SK-N-SH (cell line): ENCODE data around the gene EIF5B. TPM values are rescaled to one million over a fixed set of nuclear protein-coding genes. Genes with fewer than 3 reads are reported as not detected.

Source experiments
- CTCF ChIA-PET: fragments of 300-600, 350-600 bp; formaldehyde crosslinking; extraction: SDS; loops from one replicate; lab custom pipeline; 2021; lab: Yijun Ruan, JAX
- POLR2A ChIA-PET: fragments of 350-600 bp; sonication (Branson Sonifier 250); formaldehyde crosslinking; extraction: SDS; loops from one replicate; lab custom pipeline; 2020; ENCODE audit warnings: antibody characterized with exemption, inconsistent platforms; lab: Yijun Ruan, JAX
- DNase-seq: peaks from one replicate; pipeline ENCODE4 v3.0.0; 2012
- H2AFZ ChIP-seq: fragments of 200-600 bp; sonication (generic); 2 replicates; pipeline ENCODE4 v1.8.1; 2016; ENCODE audit warnings: antibody characterized with exemption, mild to moderate bottlenecking, low read depth
- H3F3A ChIP-seq: fragments of 200-600 bp; sonication (generic); replicated peaks from 2 replicates; pipeline ENCODE3; 2016; ENCODE audit warnings: antibody characterized with exemption, mild to moderate bottlenecking; ENCODE audit not compliant: insufficient read depth
- H3K27ac ChIP-seq, 2 experiments: fragments of 200-500 bp in 1 of 2; fragments of 200-600 bp in 1 of 2; sonication (Bioruptor generic) in 1 of 2; sonication (generic), shearing (Covaris generic) in 1 of 2; 2 replicates each; pipeline versions ENCODE4 v1.5.1 to v1.6.1; 2014 to 2016; ENCODE audit warnings: low read depth in 2 of 2, inconsistent platforms in 1 of 2, low read length in 1 of 2, mild to moderate bottlenecking in 1 of 2, mixed read lengths in 1 of 2
- H3K27me3 ChIP-seq: fragments of 200-600 bp; sonication (generic), shearing (Covaris generic); 2 replicates; pipeline ENCODE4 v1.6.1; 2016; ENCODE audit warnings: mixed run types; ENCODE audit not compliant: insufficient read depth
- H3K36me3 ChIP-seq, 2 experiments: fragments of 200-500 bp in 1 of 2; fragments of 200-600 bp in 1 of 2; sonication (Bioruptor generic) in 1 of 2; sonication (generic) in 1 of 2; replicated peaks in 1 of 2; 2 replicates each; pipeline versions ENCODE3 to v1.5.1; 2014 to 2016; ENCODE audit warnings: low read length in 1 of 2, mild to moderate bottlenecking in 1 of 2; ENCODE audit not compliant: insufficient read depth in 2 of 2, control insufficient read depth in 1 of 2
- H3K4me1 ChIP-seq, 2 experiments: fragments of 200-500 bp in 1 of 2; fragments of 200-600 bp in 1 of 2; sonication (Bioruptor generic) in 1 of 2; sonication (generic), shearing (Covaris generic) in 1 of 2; 2 replicates each; pipeline versions ENCODE4 v1.5.1 to v1.6.1; 2014 to 2016; ENCODE audit warnings: low read depth in 1 of 2, low read length in 1 of 2, mixed run types in 1 of 2; ENCODE audit not compliant: insufficient read depth in 2 of 2, control insufficient read depth in 1 of 2
- H3K4me2 ChIP-seq: fragments of 200-600 bp; sonication (generic), shearing (Covaris generic); 2 replicates; pipeline ENCODE4 v1.6.1; 2017; ENCODE audit warnings: mixed run types
- H3K4me3 ChIP-seq, 2 experiments: fragments of 200-500 bp in 1 of 2; fragments of 200-600 bp in 1 of 2; sonication (Bioruptor generic) in 1 of 2; sonication (generic), shearing (Covaris generic) in 1 of 2; 2 replicates each; pipeline versions ENCODE4 v1.5.1 to v1.8.1; 2014 to 2016; ENCODE audit warnings: low read depth in 2 of 2, inconsistent platforms in 1 of 2, low read length in 1 of 2, mild to moderate bottlenecking in 1 of 2, mixed read lengths in 1 of 2, moderate library complexity in 1 of 2
- H3K79me2 ChIP-seq: fragments of 200-600 bp; sonication (generic); 2 replicates; pipeline ENCODE4 v1.8.1; 2017; ENCODE audit warnings: mild to moderate bottlenecking; ENCODE audit not compliant: insufficient read depth
- H3K9ac ChIP-seq: fragments of 200-600 bp; sonication (generic); 2 replicates; pipeline ENCODE4 v1.6.1; 2017; ENCODE audit warnings: mixed run types
- H3K9me2 ChIP-seq: fragments of 200-600 bp; sonication (generic); 2 replicates; pipeline ENCODE4 v1.6.1; 2017; ENCODE audit warnings: mixed run types
- H3K9me3 ChIP-seq: fragments of 200-600 bp; sonication (generic); 2 replicates; pipeline ENCODE4 v1.6.1; 2017; ENCODE audit warnings: mixed run types, mild to moderate bottlenecking, moderate library complexity
- H4K20me1 ChIP-seq: fragments of 200-600 bp; sonication (generic); 2 replicates; pipeline ENCODE4 v1.6.1; 2017; ENCODE audit warnings: mild to moderate bottlenecking, mixed run types; ENCODE audit not compliant: insufficient read depth
- CHD2 ChIP-seq: fragments of 150-350 bp; IDR thresholded peaks from 2 replicates; pipeline ENCODE4 v1.6.1; 2018; ENCODE audit warnings: low read length; ENCODE audit not compliant: partially characterized antibody
- EP300 ChIP-seq, 2 experiments: IDR thresholded peaks; 2 replicates each; pipeline versions ENCODE4 v1.4.0 to v1.6.1; 2012; ENCODE audit warnings: borderline replicate concordance in 1 of 2, low read depth in 1 of 2, low read length in 1 of 2
- FOSL2 ChIP-seq: IDR thresholded peaks from 2 replicates; pipeline ENCODE4 v1.4.0; 2012; ENCODE audit warnings: low read depth, mild to moderate bottlenecking, moderate library complexity, borderline replicate concordance
- FOXM1 ChIP-seq: IDR thresholded peaks from 2 replicates; pipeline ENCODE4 v1.4.0; 2012; ENCODE audit warnings: low read depth, mild to moderate bottlenecking
- GABPA ChIP-seq: IDR thresholded peaks from 2 replicates; pipeline ENCODE4 v1.4.0; 2012; ENCODE audit warnings: low read depth, mild to moderate bottlenecking
- GATA2 ChIP-seq: sonication (generic); formaldehyde crosslinking; IDR thresholded peaks from 2 replicates; pipeline ENCODE4 v1.5.0; 2020; ENCODE audit warnings: mild to moderate bottlenecking, missing genetic modification reagents
- IRF3 ChIP-seq: fragments of 150-350 bp; IDR thresholded peaks from 2 replicates; pipeline ENCODE4 v1.6.1; 2016; ENCODE audit warnings: mild to moderate bottlenecking, low read depth, low read length
- JUND ChIP-seq: IDR thresholded peaks from 2 replicates; pipeline ENCODE4 v1.4.0; 2012
- MAX ChIP-seq: IDR thresholded peaks from 2 replicates; pipeline ENCODE4 v1.4.0; 2012; ENCODE audit warnings: low read depth
- MEF2A ChIP-seq: IDR thresholded peaks from 2 replicates; pipeline ENCODE4 v1.4.0; 2012; ENCODE audit warnings: low read depth, borderline replicate concordance
- NFIC ChIP-seq: IDR thresholded peaks from 2 replicates; pipeline ENCODE4 v1.4.0; 2012; ENCODE audit warnings: borderline replicate concordance
- NRF1 ChIP-seq: IDR thresholded peaks from 2 replicates; pipeline ENCODE4 v1.6.1; 2012; ENCODE audit warnings: low read depth, mild to moderate bottlenecking, low read length
- PBX3 ChIP-seq: IDR thresholded peaks from 2 replicates; pipeline ENCODE4; 2012
- POLR2AphosphoS5 ChIP-seq: IDR thresholded peaks from 2 replicates; pipeline ENCODE4 v1.6.1; 2012; ENCODE audit warnings: low read depth, low read length
- RAD21 ChIP-seq: IDR thresholded peaks from 2 replicates; pipeline ENCODE4 v1.6.1; 2012; ENCODE audit warnings: mild to moderate bottlenecking, low read length
- RCOR1 ChIP-seq: fragments of 150-350 bp; IDR thresholded peaks from 2 replicates; pipeline ENCODE4 v1.6.1; 2017; ENCODE audit warnings: antibody characterized with exemption, low read length
- RFX5 ChIP-seq: IDR thresholded peaks from 2 replicates; pipeline ENCODE4 v1.6.1; 2012; ENCODE audit warnings: mild to moderate bottlenecking, improper control_type of control experiment, low read length
- RXRA ChIP-seq: IDR thresholded peaks from 2 replicates; pipeline ENCODE4 v1.4.0; 2012; ENCODE audit warnings: low read depth, mild to moderate bottlenecking, borderline replicate concordance
- SIN3A ChIP-seq: IDR thresholded peaks from 2 replicates; pipeline ENCODE4 v1.6.1; 2012; ENCODE audit warnings: low read depth, mild to moderate bottlenecking, low read length, moderate library complexity, borderline replicate concordance
- SMC3 ChIP-seq: IDR thresholded peaks from 2 replicates; pipeline ENCODE4 v1.6.1; 2012; ENCODE audit warnings: low read depth, low read length, improper control_type of control experiment
- TAF1 ChIP-seq: IDR thresholded peaks from 2 replicates; pipeline ENCODE4 v1.6.1; 2012; ENCODE audit warnings: low read depth, mild to moderate bottlenecking, low read length, moderate library complexity, borderline replicate concordance
- TEAD4 ChIP-seq: IDR thresholded peaks from 2 replicates; pipeline ENCODE4 v1.4.0; 2012; ENCODE audit warnings: mild to moderate bottlenecking, borderline replicate concordance; ENCODE audit not compliant: insufficient read depth
- USF1 ChIP-seq: IDR thresholded peaks from 2 replicates; pipeline ENCODE4 v1.4.0; 2012; ENCODE audit warnings: low read depth, borderline replicate concordance
- USF2 ChIP-seq: fragments of 150-350 bp; IDR thresholded peaks from 2 replicates; pipeline ENCODE4 v1.6.1; 2017; ENCODE audit warnings: antibody characterized with exemption, low read length, low read depth, borderline replicate concordance
- YY1 ChIP-seq: IDR thresholded peaks from 2 replicates; pipeline ENCODE4 v1.4.0; 2012; ENCODE audit warnings: low read depth, mild to moderate bottlenecking
- WGBS: methylation state at CpG from one replicate; pipeline ENCODE4 v1.1.6; 2017; ENCODE audit warnings: low lambda C conversion rate; 5-methylcytosine and 5-hydroxymethylcytosine counted together
- polyA plus RNA-seq, 3 experiments: library from polyadenylated mRNA; depleted of rRNA; stranded (reverse); fragments of >200 nt; gene quantifications; 2 replicates each; pipeline ENCODE4 v1.2.3, GENCODE V29; 2012

The EIF5B gene
- polyA plus RNA-seq, 1 of the 3 experiments (the other 2 are of a cell fraction) = 9.8 TPM

- Histone ChIP-seq H3K4me2 (no peak overlapping the region), H3K27me3 (no peaks in the 10 kb centered on the region), H3K9me2 (no peaks in the 10 kb centered on the region), H3K79me2 (peaks cover 6% of the 10 kb centered on the region; the same call in 1 of the 2 replicates), H2AFZ (no peak overlapping the region), H3K27ac (no peak overlapping the region), H4K20me1 (no peaks in the 10 kb centered on the region), H3K9me3 (0 out of 2 replicates have a peak, but pooled peaks cover 6% of the 10 kb centered on the region), H3K9ac (no peak overlapping the region), H3K4me1 (no peaks in the 10 kb centered on the region), H3K4me3 (no peak overlapping the region), H3K36me3 (peaks cover 78 to 82% of the 10 kb centered on the region in 2 experiments), H3F3A (no peaks in the 10 kb centered on the region)
- POLR2A ChIA-PET = no interaction called here
- 96% methylated on average over 7 of the region's 7 CpGs for WGBS
- TF ChIP-seq YY1 = no peak
- TF ChIP-seq GABPA = no peak
- no peak for TF ChIP-seq RFX5
- TF ChIP-seq CHD2 = no peak
- TF ChIP-seq RAD21 = no peak
- TF ChIP-seq FOXM1 = no peak
- TF ChIP-seq SIN3A = no peak
- no peak for TF ChIP-seq RXRA
- TF ChIP-seq IRF3 = no peak
- no peak for TF ChIP-seq EP300 (IDR thresholded peaks at IDR 0.05; ENCODE audit: borderline replicate concordance in 1 of 2, low read depth in 1 of 2, low read length in 1 of 2)
- TF ChIP-seq RCOR1 = no peak
- TF ChIP-seq NRF1 = no peak
- CTCF ChIA-PET = no interaction called here
- no peak for DNase-seq
Measured at GRCh38 chr2:99376254-99376864, 39.2 kb downstream of the EIF5B start.

GRCh38 chr2:99377879-99378278 is 40.7 kb downstream of the EIF5B start:
- H2AFZ ChIP-seq = no peak overlapping the region
- H3K4me1 ChIP-seq = no peaks in the 10 kb centered on the region
- H3K27ac ChIP-seq = no peak overlapping the region
- no peak overlapping the region for H3K9ac ChIP-seq
- no peaks in the 10 kb centered on the region for H3K9me2 ChIP-seq
- 91% methylated on average over 1 of the region's 1 CpG for WGBS
- no peak for TF ChIP-seq TAF1
- TF ChIP-seq JUND = no peak
- no peak for TF ChIP-seq MEF2A
- TF ChIP-seq RCOR1 = no peak
- TF ChIP-seq FOSL2 = no peak
- no peak for TF ChIP-seq CHD2
- TF ChIP-seq USF2 = no peak
- TF ChIP-seq MAX = no peak
- no peak for TF ChIP-seq RXRA
- no peak for TF ChIP-seq POLR2AphosphoS5
- TF ChIP-seq SMC3 = no peak
- no peak for TF ChIP-seq NFIC
- no peak for TF ChIP-seq GABPA
- no peak for TF ChIP-seq GATA2 (CRISPR knock-in tag)
- no peak for TF ChIP-seq USF1
- TF ChIP-seq PBX3 = no peak
- no peak for TF ChIP-seq TEAD4
- DNase-seq = no peak
- no peaks in the 10 kb centered on the region for H3F3A ChIP-seq
- H3K27me3 ChIP-seq = no peaks in the 10 kb centered on the region
- ChIA-PET CTCF (no interaction called here), POLR2A (no interaction called here)
- H3K36me3 ChIP-seq = peaks cover 84 to 85% of the 10 kb centered on the region in 2 experiments
- no peak overlapping the region for H3K4me2 ChIP-seq
- 0 out of 2 replicates have a peak, but pooled peaks cover 6% of the 10 kb centered on the region for H3K9me3 ChIP-seq
- H3K4me3 ChIP-seq = no peak overlapping the region
- H3K79me2 ChIP-seq = peaks cover 6% of the 10 kb centered on the region; the same call in 1 of the 2 replicates
- no peaks in the 10 kb centered on the region for H4K20me1 ChIP-seq
